B cell (primary cell): ENCODE measurements around the gene AANAT. TPM values are rescaled to one million over a fixed set of nuclear protein-coding genes. Genes with fewer than 3 reads are reported as not detected.
A peak's percentile ranks its signal among the peaks of the same experiment; 100 is the strongest.

Experiments used
- ATAC-seq: fragments of 200-7000 bp; cut with Tn5 transposase; one replicate; pipeline ENCODE4 v1.10.0; 2021; ENCODE audit warnings: low read depth, mild to moderate bottlenecking, moderate number of reproducible peaks, moderate library complexity
- CTCF ChIA-PET: fragments of 350-600 bp; sonication (Branson Sonifier 250); formaldehyde crosslinking; loops from one replicate; lab custom pipeline; 2021; ENCODE audit warnings: antibody characterized with exemption, inconsistent platforms; lab: Charles Lee
- POLR2A ChIA-PET: fragments of 350-600 bp; sonication (Branson Sonifier 250); formaldehyde crosslinking; loops from one replicate; lab custom pipeline; 2021; ENCODE audit warnings: antibody characterized with exemption; lab: Charles Lee
- DNase-seq: peaks from one replicate; pipeline ENCODE4 v3.0.0; 2013
- H2AFZ ChIP-seq: 2 replicates; pipeline ENCODE4 v1.6.1; 2012; ENCODE audit warnings: mild to moderate bottlenecking, low read depth, low read length; ENCODE audit not compliant: insufficient read depth, poor library complexity, severe bottlenecking
- H3K27ac ChIP-seq, 2 donors: 1 replicate in 1 of 2; 2 replicates in 1 of 2; pipeline ENCODE4 v1.5.1; 2012 to 2013; ENCODE audit warnings: low read length in 2 of 2, mild to moderate bottlenecking in 2 of 2, moderate library complexity in 1 of 2
- H3K27me3 ChIP-seq, 4 experiments: fragments of 200-600 bp in 1 of 4; sonication (generic) in 1 of 4; replicated peaks in 1 of 4; 1 replicate in 2 of 4; 2 replicates in 2 of 4; pipeline versions ENCODE4 v1.6.1 to v1.7.0; 2013 to 2016; ENCODE audit warnings: low read length in 3 of 4, mild to moderate bottlenecking in 2 of 4, mixed read lengths in 1 of 4, moderate library complexity in 1 of 4; ENCODE audit not compliant: insufficient read depth in 4 of 4, control insufficient read depth in 3 of 4; ENCODE audit errors: control extremely low read depth in 1 of 4
- H3K36me3 ChIP-seq, 2 experiments: replicated peaks in 1 of 2; 1 replicate in 1 of 2; 2 replicates in 1 of 2; pipeline versions ENCODE4 v1.6.1 to v1.7.1; 2013; ENCODE audit warnings: low read length in 1 of 2; ENCODE audit not compliant: insufficient read depth in 2 of 2, control insufficient read depth in 1 of 2; ENCODE audit errors: control extremely low read depth in 1 of 2, extremely low read depth in 1 of 2
- H3K4me1 ChIP-seq, 2 donors: fragments of 200-600 bp in 1 of 2; sonication (generic) in 1 of 2; 1 replicate in 1 of 2; 2 replicates in 1 of 2; pipeline versions ENCODE4 v1.5.1 to v1.6.1; 2013 to 2017; ENCODE audit warnings: low read length in 2 of 2; ENCODE audit not compliant: control insufficient read depth in 2 of 2, insufficient read depth in 2 of 2
- H3K4me2 ChIP-seq: replicated peaks from 2 replicates; pipeline ENCODE3; 2012; ENCODE audit warnings: mild to moderate bottlenecking, low read depth, low read length; ENCODE audit not compliant: poor library complexity, severe bottlenecking
- H3K4me3 ChIP-seq, 5 experiments: fragments of 200-600 bp in 1 of 5; sonication (generic) in 1 of 5; 1 replicate in 3 of 5; 2 replicates in 2 of 5; pipeline versions ENCODE4 v1.5.1 to v1.7.0; 2011 to 2016; ENCODE audit warnings: low read length in 4 of 5, mild to moderate bottlenecking in 4 of 5, low read depth in 2 of 5, control low read depth in 1 of 5, moderate library complexity in 1 of 5; ENCODE audit not compliant: insufficient read depth in 1 of 5; ENCODE audit errors: control extremely low read depth in 1 of 5, extremely low read depth in 1 of 5
- H3K79me2 ChIP-seq: fragments of 200-600 bp; sonication (generic); one replicate; pipeline ENCODE4 v1.6.0; 2016; ENCODE audit warnings: low read length; ENCODE audit not compliant: control insufficient read depth, insufficient read depth
- H3K9ac ChIP-seq: fragments of 200-600 bp; sonication (generic); 2 replicates; pipeline ENCODE4 v1.6.1; 2017; ENCODE audit warnings: mild to moderate bottlenecking, low read length, moderate library complexity
- H3K9me3 ChIP-seq, 3 donors: one replicate each; pipeline versions ENCODE4 v1.6.1 to v1.7.1; 2013; ENCODE audit warnings: low read length in 2 of 3; ENCODE audit not compliant: control insufficient read depth in 2 of 3, insufficient read depth in 1 of 3; ENCODE audit errors: control extremely low read depth in 1 of 3
- H4K20me1 ChIP-seq: 2 replicates; pipeline ENCODE4 v1.6.0; 2012; ENCODE audit warnings: mild to moderate bottlenecking, low read length; ENCODE audit not compliant: insufficient read depth, control insufficient read depth, poor library complexity, severe bottlenecking
- H3K27ac Mint-ChIP-seq: one replicate; pipeline ENCODE4 v1.8.0; 2021; ENCODE audit warnings: mixed read lengths
- H3K27me3 Mint-ChIP-seq: one replicate; pipeline ENCODE4 v1.8.0; 2021; ENCODE audit warnings: mixed read lengths
- H3K4me1 Mint-ChIP-seq: one replicate; pipeline ENCODE4 v1.8.0; 2021; ENCODE audit warnings: mixed read lengths
- H3K4me3 Mint-ChIP-seq: one replicate; pipeline ENCODE4 v1.8.0; 2021; ENCODE audit warnings: mixed read lengths
- H3K9me3 Mint-ChIP-seq: one replicate; pipeline ENCODE4 v1.8.0; 2022; ENCODE audit warnings: mixed read lengths; ENCODE audit not compliant: insufficient read depth
- EZH2 ChIP-seq: IDR thresholded peaks from 2 replicates; pipeline ENCODE4 v1.6.1; 2012; ENCODE audit warnings: borderline replicate concordance, low read depth, mild to moderate bottlenecking, moderate library complexity, low read length; ENCODE audit not compliant: insufficient read depth, poor library complexity, severe bottlenecking
- WGBS: methylation state at CpG from one replicate; pipeline ENCODE4 v1.1.5; 2013; ENCODE audit warnings: missing lambda C conversion rate; ENCODE audit not compliant: insufficient coverage; 5-methylcytosine and 5-hydroxymethylcytosine counted together
- intact Hi-C: fragments of 100-400 bp; cut with micrococcal nuclease; formaldehyde crosslinking; loops from one replicate; pipeline ENCODE4 v1.10.0; 2022
- polyA plus RNA-seq: library from polyadenylated mRNA; depleted of rRNA; stranded (reverse); fragments of >200 nt; gene quantifications from 2 replicates; pipeline ENCODE4 v1.2.3, GENCODE V29; 2012
- total RNA-seq, 2 donors: library from RNA; stranded (reverse); fragments of 120-200 nt in 1 of 2; gene quantifications; 1 replicate in 1 of 2; 2 replicates in 1 of 2; pipeline versions ENCODE4 v1.2.3 to v1.2.4, GENCODE V29; 2013 to 2022
- TF ChIP-seq, protein P1 (sequence below): fragments of 200-600 bp; IDR thresholded peaks from one replicate; pipeline ENCODE4 v1.8.0; 2022; ENCODE audit warnings: antibody characterized with exemption, mild to moderate bottlenecking

AANAT gene
- total and polyA plus RNA-seq, 2 donors (not counting 1 experiment from before 2014, with no cell fraction given), result 0.42 to 0.94 TPM

DNA sequence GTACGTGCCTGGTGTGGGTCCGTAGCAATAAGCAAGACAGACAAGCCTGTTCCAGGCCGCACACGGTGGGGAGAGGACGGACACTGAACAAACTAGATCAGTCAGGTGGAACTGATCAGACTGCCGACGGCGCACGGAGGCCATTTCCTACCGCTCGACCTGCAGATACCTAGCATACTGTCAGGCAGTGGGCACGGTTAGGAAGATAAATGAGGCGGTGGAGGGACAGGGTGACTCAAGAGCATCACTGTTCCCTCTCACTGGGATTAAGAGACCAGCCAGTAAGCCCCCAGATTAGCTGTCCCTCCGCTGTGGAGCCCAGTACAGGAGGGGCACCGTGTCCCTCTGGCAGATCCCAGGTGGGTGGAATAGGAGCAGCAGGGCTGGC, 4.8 kb downstream of the AANAT start:
- Histone ChIP-seq H3K27ac (no peak overlapping the region), H3K9ac (no peak overlapping the region), H4K20me1 (peaks cover 34% of the 10 kb centered on the region), H2AFZ (no peak overlapping the region), H3K79me2 (no peaks in the 10 kb centered on the region), H3K4me1 (peaks cover 0 to 23% of the 10 kb centered on the region in 2 donors), H3K4me3 (no peak overlapping the region), H3K4me2 (no peak overlapping the region), H3K9me3 (no peaks in the 10 kb centered on the region), H3K27me3 (no peaks in the 10 kb centered on the region), H3K36me3 (peaks cover 0 to 81% of the 10 kb centered on the region in 2 experiments)
- Mint-ChIP-seq H3K4me1 (peaks cover 29% of the 10 kb centered on the region), H3K27me3 (no peaks in the 10 kb centered on the region), H3K4me3 (no peak overlapping the region), H3K27ac (no peak overlapping the region), H3K9me3 (no peaks in the 10 kb centered on the region)
- intact Hi-C loops, result no loop called here
- DNase-seq, result no peak
- ChIA-PET CTCF (interaction anchor here (0.8 to 2.3 kb wide), 5 partner anchors 14 to 63 kb away, joined by 3 to 8 read pairs (median 3); no protein-coding TSS in a partner anchor), POLR2A (interaction anchor here (23.6 kb wide), 1 partner anchor 26 kb away, joined by 478 read pairs; the partner anchor contains the start of gene RHBDF2)
- 95% methylated on average over 13 of the region's 15 CpGs for WGBS
- TF ChIP-seq, protein P1, sequence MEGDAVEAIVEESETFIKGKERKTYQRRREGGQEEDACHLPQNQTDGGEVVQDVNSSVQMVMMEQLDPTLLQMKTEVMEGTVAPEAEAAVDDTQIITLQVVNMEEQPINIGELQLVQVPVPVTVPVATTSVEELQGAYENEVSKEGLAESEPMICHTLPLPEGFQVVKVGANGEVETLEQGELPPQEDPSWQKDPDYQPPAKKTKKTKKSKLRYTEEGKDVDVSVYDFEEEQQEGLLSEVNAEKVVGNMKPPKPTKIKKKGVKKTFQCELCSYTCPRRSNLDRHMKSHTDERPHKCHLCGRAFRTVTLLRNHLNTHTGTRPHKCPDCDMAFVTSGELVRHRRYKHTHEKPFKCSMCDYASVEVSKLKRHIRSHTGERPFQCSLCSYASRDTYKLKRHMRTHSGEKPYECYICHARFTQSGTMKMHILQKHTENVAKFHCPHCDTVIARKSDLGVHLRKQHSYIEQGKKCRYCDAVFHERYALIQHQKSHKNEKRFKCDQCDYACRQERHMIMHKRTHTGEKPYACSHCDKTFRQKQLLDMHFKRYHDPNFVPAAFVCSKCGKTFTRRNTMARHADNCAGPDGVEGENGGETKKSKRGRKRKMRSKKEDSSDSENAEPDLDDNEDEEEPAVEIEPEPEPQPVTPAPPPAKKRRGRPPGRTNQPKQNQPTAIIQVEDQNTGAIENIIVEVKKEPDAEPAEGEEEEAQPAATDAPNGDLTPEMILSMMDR, result no peak
- TF ChIP-seq EZH2, result no peak
- no peak for ATAC-seq

- POLR2A ChIA-PET, result interaction anchor here (23.6 kb wide), 1 partner anchor 26 kb away, joined by 478 read pairs; the partner anchor contains the start of gene RHBDF2
- H3K4me2 ChIP-seq, result no peak overlapping the region
- WGBS, result 98% methylated on average over 11 of the region's 11 CpGs
- H3K4me1 Mint-ChIP-seq, result peaks cover 27% of the 10 kb centered on the region
- ATAC-seq (no peak), DNase-seq (no peak)
- no peaks in the 10 kb centered on the region for H3K27me3 Mint-ChIP-seq
- peaks cover 35% of the 10 kb centered on the region for H4K20me1 ChIP-seq
- no peak overlapping the region for H3K4me3 ChIP-seq
- no peaks in the 10 kb centered on the region for H3K27me3 ChIP-seq
- H3K4me1 ChIP-seq, result peaks cover 0 to 21% of the 10 kb centered on the region in 2 donors
- no peak for TF ChIP-seq EZH2
- TF ChIP-seq, protein P1, result no peak
- H3K27ac Mint-ChIP-seq, result peak overlapping the region; percentile 71
- H3K9ac ChIP-seq, result no peak overlapping the region
- H3K27ac ChIP-seq, result no peak overlapping the region
- H3K4me3 Mint-ChIP-seq, result no peak overlapping the region
- intact Hi-C loops, result no loop called here
- peaks cover 0 to 86% of the 10 kb centered on the region in 2 experiments for H3K36me3 ChIP-seq
- no peak overlapping the region for H2AFZ ChIP-seq
- no peaks in the 10 kb centered on the region for H3K79me2 ChIP-seq
- no peaks in the 10 kb centered on the region for H3K9me3 ChIP-seq
- CTCF ChIA-PET, result interaction anchor here (0.8 to 6.2 kb wide), 5 partner anchors 14 to 64 kb away, joined by 3 to 39 read pairs (median 4); no protein-coding TSS in a partner anchor
- no peaks in the 10 kb centered on the region for H3K9me3 Mint-ChIP-seq
These were observed 5.3 kb downstream of the AANAT start for GRCh38 chr17:76472726-76473125.
